SU-DHL-6 (cell line): ENCODE results near the gene SNAP29.

Experiments used
- H2AFZ ChIP-seq: fragments of 200-600 bp; sonication (generic); 2 replicates; pipeline ENCODE4 v1.6.1; 2014; ENCODE audit warnings: low read depth, mild to moderate bottlenecking, moderate library complexity, mixed read lengths, antibody characterized with exemption, low read length; ENCODE audit not compliant: severe bottlenecking
- H3F3A ChIP-seq: fragments of 200-600 bp; shearing (Covaris generic); 2 replicates; pipeline ENCODE4 v1.6.0; 2016; ENCODE audit warnings: antibody characterized with exemption, mild to moderate bottlenecking; ENCODE audit not compliant: insufficient read depth
- H3K27ac ChIP-seq: fragments of 200-600 bp; sonication (generic); 2 replicates; pipeline ENCODE4 v1.5.1; 2016; ENCODE audit warnings: low read depth, mild to moderate bottlenecking, low read length, moderate library complexity, mixed read lengths
- H3K27me3 ChIP-seq: fragments of 200-600 bp; sonication (generic), shearing (Covaris generic); 2 replicates; pipeline ENCODE4 v1.6.0; 2014; ENCODE audit warnings: mild to moderate bottlenecking, low read length
- H3K36me3 ChIP-seq: fragments of 200-600 bp; sonication (generic); 2 replicates; pipeline ENCODE4 v1.6.1; 2014; ENCODE audit warnings: mild to moderate bottlenecking, low read length, mixed read lengths
- H3K4me2 ChIP-seq: fragments of 300-600, 200-600 bp; shearing (Covaris generic), sonication (generic); 2 replicates; pipeline ENCODE4 v1.6.0; 2014; ENCODE audit warnings: low read length, low read depth, mild to moderate bottlenecking; ENCODE audit not compliant: poor library complexity, severe bottlenecking
- H3K4me3 ChIP-seq: fragments of 200-600 bp; sonication (generic); 2 replicates; pipeline ENCODE4 v1.5.1; 2014; ENCODE audit warnings: antibody characterized with exemption, low read length, mild to moderate bottlenecking, mixed read lengths; ENCODE audit not compliant: insufficient read depth, poor library complexity, severe bottlenecking
- H3K79me2 ChIP-seq: fragments of 200-600 bp; sonication (generic); 2 replicates; pipeline ENCODE4 v1.6.1; 2014; ENCODE audit warnings: mild to moderate bottlenecking, low read length, moderate library complexity; ENCODE audit not compliant: insufficient read depth
- H3K9ac ChIP-seq: fragments of 200-600 bp; sonication (generic); 2 replicates; pipeline ENCODE4 v1.7.0; 2014; ENCODE audit warnings: mild to moderate bottlenecking, low read length
- H3K9me2 ChIP-seq: fragments of 200-600 bp; sonication (generic); replicated peaks from 2 replicates; pipeline ENCODE4 v1.6.1; 2014; ENCODE audit warnings: low read length; ENCODE audit not compliant: insufficient read depth
- H3K9me3 ChIP-seq: fragments of 200-600 bp; sonication (generic); 2 replicates; pipeline ENCODE4 v1.6.1; 2014; ENCODE audit warnings: low read length, mixed read lengths; ENCODE audit not compliant: insufficient read depth
- H4K20me1 ChIP-seq: fragments of 200-600 bp; sonication (generic); 2 replicates; pipeline ENCODE4 v1.6.1; 2014; ENCODE audit warnings: low read depth, mild to moderate bottlenecking, antibody characterized with exemption, low read length, moderate library complexity, mixed read lengths
- EZH2phosphoT487 ChIP-seq: fragments of 200-600 bp; sonication (generic), shearing (Covaris generic); conservative IDR thresholded peaks from 2 replicates; pipeline ENCODE4 v1.6.1; 2018; ENCODE audit warnings: mild to moderate bottlenecking, antibody characterized with exemption, low read length, moderate library complexity, mixed read lengths
- TF ChIP-seq, protein P1 (sequence below): fragments of 200-600 bp; sonication (generic); IDR thresholded peaks from one replicate; pipeline ENCODE4 v1.5.1; 2017; ENCODE audit warnings: antibody characterized with exemption, mild to moderate bottlenecking, low read length, moderate library complexity; ENCODE audit not compliant: insufficient read depth, poor library complexity, severe bottlenecking

SNAP29 gene

DNA sequence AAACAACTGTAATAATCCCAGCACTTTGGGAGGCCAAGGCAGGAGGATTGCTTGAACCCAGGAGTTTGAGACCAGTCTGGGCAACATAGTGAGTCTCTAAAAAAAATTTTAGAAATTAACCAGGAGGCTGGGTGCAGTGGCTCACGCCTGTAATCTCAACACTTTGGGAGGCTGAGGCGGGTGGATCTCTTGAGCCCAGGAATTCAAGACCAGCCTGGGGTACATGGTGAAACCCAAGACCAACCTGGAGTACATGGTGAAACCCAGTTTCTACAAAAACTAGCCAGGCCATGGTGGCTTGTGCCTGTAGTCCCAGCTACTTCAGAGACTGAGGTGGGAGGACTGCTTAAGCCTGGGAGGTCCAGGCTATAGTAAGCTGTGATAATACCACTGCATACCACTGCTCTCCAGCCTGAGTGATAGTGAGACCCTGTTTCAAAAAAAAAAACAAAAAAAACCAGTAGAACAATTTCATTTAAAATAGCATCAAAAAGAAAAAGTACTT is 11.4 kb upstream of the SNAP29 start:
- H3K79me2 ChIP-seq = peaks cover 75% of the 10 kb centered on the region
- H3K36me3 ChIP-seq = no peaks in the 10 kb centered on the region
- no peaks in the 10 kb centered on the region for H3K9me3 ChIP-seq
- H3K27me3 ChIP-seq = no peaks in the 10 kb centered on the region
- no peaks in the 10 kb centered on the region for H3K9me2 ChIP-seq
- H3K4me3 ChIP-seq = no peak overlapping the region
- TF ChIP-seq, protein P1, sequence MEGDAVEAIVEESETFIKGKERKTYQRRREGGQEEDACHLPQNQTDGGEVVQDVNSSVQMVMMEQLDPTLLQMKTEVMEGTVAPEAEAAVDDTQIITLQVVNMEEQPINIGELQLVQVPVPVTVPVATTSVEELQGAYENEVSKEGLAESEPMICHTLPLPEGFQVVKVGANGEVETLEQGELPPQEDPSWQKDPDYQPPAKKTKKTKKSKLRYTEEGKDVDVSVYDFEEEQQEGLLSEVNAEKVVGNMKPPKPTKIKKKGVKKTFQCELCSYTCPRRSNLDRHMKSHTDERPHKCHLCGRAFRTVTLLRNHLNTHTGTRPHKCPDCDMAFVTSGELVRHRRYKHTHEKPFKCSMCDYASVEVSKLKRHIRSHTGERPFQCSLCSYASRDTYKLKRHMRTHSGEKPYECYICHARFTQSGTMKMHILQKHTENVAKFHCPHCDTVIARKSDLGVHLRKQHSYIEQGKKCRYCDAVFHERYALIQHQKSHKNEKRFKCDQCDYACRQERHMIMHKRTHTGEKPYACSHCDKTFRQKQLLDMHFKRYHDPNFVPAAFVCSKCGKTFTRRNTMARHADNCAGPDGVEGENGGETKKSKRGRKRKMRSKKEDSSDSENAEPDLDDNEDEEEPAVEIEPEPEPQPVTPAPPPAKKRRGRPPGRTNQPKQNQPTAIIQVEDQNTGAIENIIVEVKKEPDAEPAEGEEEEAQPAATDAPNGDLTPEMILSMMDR = no peak
- no peak for TF ChIP-seq EZH2phosphoT487
- no peaks in the 10 kb centered on the region for H3F3A ChIP-seq
- no peak overlapping the region for H3K9ac ChIP-seq
- H2AFZ ChIP-seq = no peak overlapping the region
- no peak overlapping the region for H3K27ac ChIP-seq
- no peak overlapping the region for H3K4me2 ChIP-seq
- H4K20me1 ChIP-seq = no peaks in the 10 kb centered on the region

DNA sequence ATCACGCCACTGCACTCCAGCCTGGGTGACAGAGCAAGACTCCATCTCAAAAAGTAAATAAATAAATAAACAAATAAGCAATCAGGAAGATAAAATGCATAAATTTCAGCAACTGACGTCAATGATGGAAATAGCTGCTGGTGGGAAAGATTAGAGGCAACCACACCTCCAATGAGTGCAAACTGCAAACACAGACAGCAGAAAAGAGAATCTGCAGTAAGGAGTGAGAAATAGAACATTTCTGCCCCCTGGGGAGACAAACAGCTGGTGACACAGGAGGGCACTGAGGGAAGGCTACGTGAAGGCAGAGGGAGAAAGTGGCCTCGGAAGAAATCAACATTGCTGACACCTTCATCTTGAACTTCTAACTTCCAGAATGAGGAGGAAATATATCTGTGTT is 6.7 kb upstream of the SNAP29 start:
- peaks cover 85% of the 10 kb centered on the region for H3K79me2 ChIP-seq
- no peak overlapping the region for H3K9ac ChIP-seq
- H2AFZ ChIP-seq = no peak overlapping the region
- H3K4me2 ChIP-seq = no peak overlapping the region
- no peaks in the 10 kb centered on the region for H3K9me2 ChIP-seq
- no peak overlapping the region for H3K4me3 ChIP-seq
- no peak for TF ChIP-seq EZH2phosphoT487
- TF ChIP-seq, protein P1 = no peak
- no peaks in the 10 kb centered on the region for H3K9me3 ChIP-seq
- no peaks in the 10 kb centered on the region for H3K36me3 ChIP-seq
- H3K27ac ChIP-seq = no peak overlapping the region
- H4K20me1 ChIP-seq = no peaks in the 10 kb centered on the region
- H3F3A ChIP-seq = no peaks in the 10 kb centered on the region
- H3K27me3 ChIP-seq = no peaks in the 10 kb centered on the region

DNA sequence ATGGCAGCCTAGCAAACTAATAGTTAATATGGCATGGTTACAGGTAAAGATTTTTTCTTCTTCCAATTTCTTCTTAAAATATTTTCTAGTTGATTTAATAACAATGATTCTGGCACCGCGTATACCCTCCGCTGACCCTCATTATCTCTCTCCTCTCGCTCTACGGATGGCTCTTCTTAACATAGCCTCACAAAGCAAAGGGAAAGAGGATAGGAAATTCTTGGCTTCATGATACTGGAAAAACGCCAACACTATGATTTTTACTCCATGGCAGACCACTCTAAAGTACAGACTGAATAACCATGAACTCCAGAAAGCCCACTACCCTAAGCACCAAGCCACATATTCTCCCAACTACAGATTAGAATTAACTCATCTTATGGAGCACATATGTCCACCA is 6.3 kb upstream of the SNAP29 start:
- H3K27me3 ChIP-seq = no peaks in the 10 kb centered on the region
- H3K79me2 ChIP-seq = peaks cover 86% of the 10 kb centered on the region
- TF ChIP-seq EZH2phosphoT487 = no peak
- TF ChIP-seq, protein P1 = no peak
- H3K9ac ChIP-seq = no peak overlapping the region
- no peaks in the 10 kb centered on the region for H3K9me2 ChIP-seq
- H3K27ac ChIP-seq = no peak overlapping the region
- H3K36me3 ChIP-seq = no peaks in the 10 kb centered on the region
- no peaks in the 10 kb centered on the region for H4K20me1 ChIP-seq
- no peak overlapping the region for H3K4me2 ChIP-seq
- no peak overlapping the region for H3K4me3 ChIP-seq
- H3K9me3 ChIP-seq = no peaks in the 10 kb centered on the region
- no peaks in the 10 kb centered on the region for H3F3A ChIP-seq
- no peak overlapping the region for H2AFZ ChIP-seq
